ENCODE results near the gene CSF1R.
A peak's percentile ranks its signal among the peaks of the same experiment; 100 is the strongest.

CSF1R gene

DNA sequence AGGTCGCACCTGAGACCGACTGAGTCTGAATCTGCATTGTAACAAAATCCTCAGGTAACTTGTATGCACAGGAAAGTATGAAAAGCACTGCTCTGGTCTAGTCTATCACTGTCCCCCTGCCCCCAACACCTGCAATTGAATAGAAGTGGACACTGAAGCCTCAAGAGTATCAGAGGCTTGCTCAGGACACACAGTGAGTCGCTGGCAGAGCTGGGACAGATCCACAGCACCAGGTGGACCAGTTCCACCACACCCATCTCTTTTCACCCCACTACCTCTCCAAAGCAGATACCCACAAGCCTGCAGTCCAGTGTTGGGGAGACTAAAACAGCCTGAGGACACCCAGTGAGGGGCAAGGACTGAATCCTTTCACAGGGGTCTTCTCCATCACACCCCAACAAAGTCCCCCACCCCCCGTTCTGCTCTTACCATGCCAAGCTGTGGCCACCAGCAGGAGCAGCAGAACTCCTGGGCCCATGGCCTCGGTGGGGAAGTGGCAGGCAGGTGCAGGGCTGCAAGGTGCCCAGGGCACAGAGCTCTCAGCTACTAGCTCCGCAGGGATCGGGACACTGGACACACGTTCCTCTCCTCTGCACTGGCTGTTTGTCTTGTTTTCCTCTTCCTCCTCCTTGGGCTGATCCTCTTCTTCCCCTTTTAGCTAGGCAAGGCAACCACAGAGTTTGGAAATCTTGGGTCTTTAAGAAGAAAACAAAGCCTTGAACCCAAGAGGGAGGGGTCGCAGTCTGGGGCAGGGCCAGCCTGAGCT lies at the start of gene CSF1R:
Gene CSF1R (minus strand): TSS at position 605 of the 766 bp plus-strand sequence. CDS start 127 bp downstream, at position 478.
- peak; percentile 59 to 64 for DNase-seq

DNA sequence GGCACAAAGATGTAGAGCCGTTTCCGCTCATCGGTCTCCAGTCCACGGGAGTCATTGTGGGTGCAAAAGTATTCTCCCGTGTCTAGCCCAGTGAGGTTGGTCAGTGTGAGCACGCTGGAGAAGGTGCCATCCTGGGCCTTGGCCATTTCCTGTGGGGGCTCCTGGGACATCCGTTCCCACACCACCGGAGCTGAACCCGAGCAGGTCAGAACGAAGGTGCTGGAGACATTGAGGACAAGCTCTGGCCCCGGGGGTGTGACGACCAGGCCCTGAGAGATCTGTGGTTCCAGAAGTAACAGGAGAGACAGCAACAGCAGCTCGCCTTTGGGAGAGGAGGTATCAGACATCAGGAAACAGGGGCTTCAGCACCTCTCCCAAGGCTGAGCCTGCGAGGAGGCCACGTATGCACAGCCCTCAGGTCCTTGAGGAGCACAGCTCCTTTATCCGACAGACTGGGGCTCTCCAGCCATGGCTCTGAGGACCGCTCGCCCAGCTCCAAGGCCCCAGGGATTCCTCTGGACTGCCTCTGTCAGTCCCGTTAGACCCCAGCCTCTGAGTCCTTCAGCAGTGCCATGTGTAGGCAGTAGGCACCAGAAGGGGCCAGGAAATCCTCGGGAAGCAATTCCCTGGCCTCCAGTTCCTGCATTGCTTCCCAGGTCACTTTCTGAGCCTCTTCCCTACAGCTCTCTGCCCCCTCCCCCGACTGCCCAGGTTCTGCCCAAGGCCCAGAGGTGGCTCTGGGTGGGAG lies 49.4 kb upstream of the CSF1R start:
- DNase-seq = no peak

GRCh38 chr5:150134198-150134588 lies 47.8 kb upstream of the CSF1R start:
- no peak for DNase-seq

- DNase-seq = no peak
Measured at GRCh38 chr5:150133581-150134197, 47.3 kb upstream of the CSF1R start.

DNA sequence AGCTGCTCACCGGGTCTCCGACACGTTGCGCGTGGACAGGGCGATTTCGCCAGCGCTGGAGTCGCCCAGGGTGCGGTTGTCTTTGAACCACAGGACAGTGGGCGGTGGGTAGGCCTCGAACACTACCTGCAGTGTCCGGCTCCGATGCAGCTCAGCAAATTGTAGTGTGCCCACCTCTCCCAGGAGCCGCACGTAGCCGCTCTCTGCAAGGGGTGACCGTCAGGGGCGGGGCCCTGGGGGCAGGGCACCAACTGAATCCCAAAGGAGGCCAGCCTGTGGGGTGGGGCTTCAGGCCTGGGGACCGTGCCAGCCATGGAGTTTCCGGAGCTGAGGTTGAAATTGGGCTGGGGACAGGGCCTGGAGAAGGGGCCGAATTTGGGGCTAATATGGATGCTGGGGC lies 46.4 kb upstream of the CSF1R start:
- no peak for DNase-seq

DNA sequence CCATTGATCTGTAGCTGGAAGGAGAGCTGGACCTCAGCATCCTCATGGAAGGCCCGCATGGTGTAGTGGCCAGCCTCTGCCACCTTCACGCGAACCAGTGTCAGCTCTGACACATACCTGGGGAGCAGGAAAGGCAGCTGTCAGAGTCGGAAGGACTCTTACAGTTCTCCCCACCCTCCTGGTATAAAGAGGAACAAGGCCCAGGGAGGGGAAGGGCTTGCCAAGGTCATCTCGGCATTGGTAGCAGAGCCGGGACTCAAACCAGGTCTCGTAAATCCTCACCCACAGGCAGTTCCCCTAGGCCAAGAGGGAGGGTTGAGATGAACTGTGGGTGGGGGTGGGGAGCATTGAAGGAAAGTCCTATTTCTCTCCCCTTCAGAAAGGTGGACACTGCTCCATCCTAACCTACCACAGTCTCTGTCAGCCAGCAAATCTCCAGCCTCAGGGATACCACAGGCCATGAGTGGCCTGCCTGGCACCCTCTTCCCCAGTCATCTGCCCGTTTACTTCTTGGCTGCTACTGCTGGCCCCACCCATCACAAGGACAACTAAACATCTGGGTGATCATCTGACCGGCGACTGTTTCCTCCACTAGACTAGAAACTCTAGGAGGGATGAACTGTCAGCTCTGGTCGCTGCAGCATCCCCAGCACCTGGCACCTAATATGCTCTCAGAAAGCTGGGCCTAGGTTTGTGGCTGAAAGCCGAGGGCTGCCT lies 45.8 kb upstream of the CSF1R start:
- no peak for DNase-seq

DNA sequence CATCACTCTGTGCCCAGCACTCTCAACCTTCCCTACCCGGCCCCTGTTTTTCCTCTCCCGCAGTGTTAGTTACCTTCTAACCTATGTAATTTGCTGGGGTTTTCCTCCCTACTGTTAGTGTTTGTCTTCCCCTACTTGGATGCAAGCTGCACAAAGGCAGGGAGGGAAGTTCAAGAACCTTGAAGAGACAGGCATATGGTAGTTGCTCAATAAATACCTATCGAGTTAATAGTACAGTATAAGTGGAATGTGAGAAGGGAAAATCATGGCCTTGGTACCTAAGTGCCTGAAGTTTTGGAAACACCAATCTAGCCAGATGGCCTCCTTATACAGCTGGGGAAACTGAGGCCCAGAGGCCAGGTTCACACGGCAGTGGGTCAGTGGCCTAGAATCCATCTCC lies 45.1 kb upstream of the CSF1R start:
- DNase-seq = no peak

- DNase-seq = no peak
Measured at GRCh38 chr5:150130493-150130922, 44.2 kb upstream of the CSF1R start.

- peak; percentile 52 to 90 for DNase-seq
Measured at GRCh38 chr5:150129813-150130492, 43.6 kb upstream of the CSF1R start.

- no peak for DNase-seq
Measured at GRCh38 chr5:150129454-150129812, 43.1 kb upstream of the CSF1R start.

DNA sequence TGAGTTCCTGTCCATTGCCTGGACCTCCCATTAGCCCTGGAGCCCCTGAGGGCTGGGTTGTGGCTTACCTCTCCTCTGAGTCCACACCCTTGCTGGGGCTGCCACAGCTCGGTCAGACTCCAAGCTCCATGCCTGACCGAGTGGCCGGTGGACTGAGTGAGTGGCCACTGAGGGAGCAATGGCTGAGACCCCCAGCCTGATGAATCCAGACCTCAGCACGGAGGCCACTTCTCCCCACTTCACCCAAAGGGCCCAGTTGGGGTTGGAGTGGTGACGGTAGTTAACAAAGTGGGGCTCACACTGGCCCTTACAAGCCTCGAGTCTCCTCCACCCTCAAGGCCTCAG lies 40.5 kb upstream of the CSF1R start:
- DNase-seq = no peak

- no peak for DNase-seq
Measured at GRCh38 chr5:150126199-150126920, 40.0 kb upstream of the CSF1R start.

DNA sequence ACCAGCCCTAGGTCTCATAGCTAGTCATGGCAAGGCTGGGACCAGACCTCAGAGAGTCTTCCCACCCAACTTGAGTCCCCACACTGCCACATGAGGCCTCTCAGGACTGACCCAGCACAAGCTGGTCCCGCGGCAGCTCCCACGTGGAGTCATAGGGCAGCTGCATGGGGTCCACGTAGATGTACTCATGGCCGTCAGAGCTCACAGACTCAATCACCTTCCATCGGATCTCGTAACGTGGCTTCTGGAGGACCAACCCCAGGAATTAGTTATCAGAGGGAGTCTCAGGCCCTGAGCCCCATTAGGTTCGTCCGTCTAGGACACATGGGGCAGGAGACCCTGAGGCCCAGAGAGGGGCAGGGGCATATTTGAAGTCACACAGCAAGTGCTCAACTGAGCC lies 39.0 kb upstream of the CSF1R start:
- DNase-seq = no peak

GRCh38 chr5:150124596-150124995 lies 38.2 kb upstream of the CSF1R start:
- DNase-seq = no peak

- peak; percentile 44 to 76 for DNase-seq
Measured at GRCh38 chr5:150124111-150124557, 37.8 kb upstream of the CSF1R start.

DNA sequence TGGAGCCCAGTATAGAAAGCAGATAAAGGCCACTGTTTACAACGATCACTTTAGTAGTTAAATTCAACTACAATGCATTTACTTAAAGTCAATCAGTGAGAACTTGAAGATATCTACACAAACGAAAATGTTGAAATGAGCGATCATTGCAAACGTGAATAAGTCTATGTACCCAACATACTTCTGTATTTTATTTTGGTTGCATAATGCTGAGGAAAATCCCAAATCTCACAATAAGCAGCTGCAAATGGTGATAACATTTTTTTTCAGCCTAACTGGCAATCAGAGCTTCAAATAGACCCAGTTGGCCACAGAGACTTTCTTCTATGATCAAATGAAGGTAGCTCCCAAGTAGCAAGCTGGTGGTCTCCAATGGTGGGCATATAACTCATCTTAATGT lies 37.2 kb upstream of the CSF1R start:
- DNase-seq = peak; percentile 96 to 100

GRCh38 chr5:150122536-150123481 lies 36.5 kb upstream of the CSF1R start:
- DNase-seq = no peak

DNA sequence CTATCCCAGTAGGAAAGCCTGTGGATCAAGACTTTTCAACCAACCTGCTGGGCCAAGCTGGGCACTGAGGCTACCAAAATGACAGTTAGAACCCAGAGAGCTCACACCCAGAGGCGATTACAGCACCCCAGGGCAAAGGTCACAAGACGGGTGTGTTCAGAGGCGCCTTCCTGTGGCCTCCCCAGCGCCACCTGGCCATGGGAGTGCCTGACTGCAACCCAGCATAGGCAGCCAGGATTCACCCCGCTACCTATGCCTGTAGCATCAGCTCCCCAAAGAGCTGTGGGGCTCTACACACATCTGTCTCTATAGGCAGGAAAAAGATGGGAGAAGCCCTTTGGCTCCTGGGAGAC lies 35.8 kb upstream of the CSF1R start:
- peak; percentile 62 to 66 for DNase-seq

- DNase-seq = no peak
Measured at GRCh38 chr5:150121448-150122157, 35.2 kb upstream of the CSF1R start.

Measured in inflammatory macrophage treated with lipopolysaccharide for 1 hour (primary cell).